KMS-11 (cell line): ENCODE measurements around the gene ATP6V1G1.

Source experiments
- H2AFZ ChIP-seq: fragments of 200-600 bp; sonication (generic); 2 replicates; pipeline ENCODE4 v1.6.1; 2016; ENCODE audit warnings: antibody characterized with exemption, mixed run types, low read depth
- H3K27ac ChIP-seq: fragments of 200-600 bp; sonication (generic); 2 replicates; pipeline ENCODE4 v1.6.1; 2016; ENCODE audit warnings: mild to moderate bottlenecking, mixed run types
- H3K27me3 ChIP-seq: fragments of 200-600 bp; sonication (generic); 2 replicates; pipeline ENCODE4 v1.6.1; 2017; ENCODE audit warnings: mild to moderate bottlenecking, low read depth, mixed run types, moderate library complexity; ENCODE audit not compliant: insufficient read depth
- H3K36me3 ChIP-seq: fragments of 200-600 bp; sonication (generic); 2 replicates; pipeline ENCODE4 v1.6.1; 2017; ENCODE audit warnings: mild to moderate bottlenecking, mixed run types; ENCODE audit not compliant: insufficient read depth
- H3K4me1 ChIP-seq: fragments of 200-600 bp; sonication (generic); 2 replicates; pipeline ENCODE4 v1.6.1; 2016; ENCODE audit warnings: mild to moderate bottlenecking, low read depth, mixed run types; ENCODE audit not compliant: poor library complexity, severe bottlenecking
- H3K4me2 ChIP-seq: fragments of 200-600 bp; sonication (generic); 2 replicates; pipeline ENCODE4 v1.7.0; 2016; ENCODE audit warnings: mild to moderate bottlenecking, mixed run types
- H3K4me3 ChIP-seq: fragments of 200-600 bp; sonication (generic); IDR thresholded peaks from 2 replicates; pipeline ENCODE4 v1.6.1; 2017; ENCODE audit warnings: low read depth, low read length, mixed read lengths; ENCODE audit not compliant: insufficient read depth
- H3K79me2 ChIP-seq: fragments of 200-600 bp; sonication (generic); 2 replicates; pipeline ENCODE4 v1.6.1; 2016; ENCODE audit warnings: low read depth, mixed run types; ENCODE audit not compliant: insufficient read depth
- H3K9ac ChIP-seq: fragments of 200-600 bp; sonication (generic); 2 replicates; pipeline ENCODE4 v1.6.1; 2016; ENCODE audit warnings: mild to moderate bottlenecking, mixed run types
- H4K20me1 ChIP-seq: fragments of 200-600 bp; sonication (generic); 2 replicates; pipeline ENCODE4 v1.6.1; 2016; ENCODE audit warnings: mild to moderate bottlenecking, mixed run types; ENCODE audit not compliant: insufficient read depth
- CTCF ChIP-seq: fragments of 200-600 bp; sonication (generic); conservative IDR thresholded peaks from 2 replicates; pipeline ENCODE4 v1.6.1; 2017; ENCODE audit warnings: low read depth, mild to moderate bottlenecking, antibody characterized with exemption, low read length, moderate library complexity, mixed read lengths

The ATP6V1G1 gene

GRCh38 chr9:114546851-114547250 lies 40.7 kb upstream of the ATP6V1G1 start:
- Histone ChIP-seq H3K4me3 (no peak overlapping the region), H3K4me1 (peaks cover 28% of the 10 kb centered on the region), H3K36me3 (no peaks in the 10 kb centered on the region), H4K20me1 (no peaks in the 10 kb centered on the region), H3K27ac (no peak overlapping the region), H3K9ac (no peak overlapping the region), H2AFZ (no peak overlapping the region), H3K4me2 (no peak overlapping the region), H3K79me2 (no peaks in the 10 kb centered on the region), H3K27me3 (no peaks in the 10 kb centered on the region)
- TF ChIP-seq CTCF = no peak

- Histone ChIP-seq H3K9ac (no peak overlapping the region), H3K36me3 (no peaks in the 10 kb centered on the region), H4K20me1 (no peaks in the 10 kb centered on the region), H3K4me2 (no peak overlapping the region), H2AFZ (no peak overlapping the region), H3K4me3 (no peak overlapping the region), H3K27ac (no peak overlapping the region), H3K27me3 (no peaks in the 10 kb centered on the region), H3K4me1 (no peaks in the 10 kb centered on the region), H3K79me2 (no peaks in the 10 kb centered on the region)
- no peak for TF ChIP-seq CTCF
These were observed 37.8 kb upstream of the ATP6V1G1 start for GRCh38 chr9:114549697-114550330.

GRCh38 chr9:114551750-114552685 lies 35.6 kb upstream of the ATP6V1G1 start:
- H3K36me3 ChIP-seq = no peaks in the 10 kb centered on the region
- H3K4me3 ChIP-seq = no peak overlapping the region
- no peak overlapping the region for H3K4me2 ChIP-seq
- H3K4me1 ChIP-seq = no peaks in the 10 kb centered on the region
- H3K27me3 ChIP-seq = no peaks in the 10 kb centered on the region
- no peak overlapping the region for H3K9ac ChIP-seq
- TF ChIP-seq CTCF = no peak
- no peak overlapping the region for H3K27ac ChIP-seq
- no peaks in the 10 kb centered on the region for H3K79me2 ChIP-seq
- H4K20me1 ChIP-seq = no peaks in the 10 kb centered on the region
- no peak overlapping the region for H2AFZ ChIP-seq

GRCh38 chr9:114552706-114553105 lies 34.9 kb upstream of the ATP6V1G1 start:
- H3K9ac ChIP-seq = no peak overlapping the region
- no peaks in the 10 kb centered on the region for H3K27me3 ChIP-seq
- H3K79me2 ChIP-seq = no peaks in the 10 kb centered on the region
- H4K20me1 ChIP-seq = no peaks in the 10 kb centered on the region
- no peak overlapping the region for H3K27ac ChIP-seq
- no peak overlapping the region for H3K4me2 ChIP-seq
- H3K4me1 ChIP-seq = no peaks in the 10 kb centered on the region
- H3K36me3 ChIP-seq = no peaks in the 10 kb centered on the region
- H3K4me3 ChIP-seq = no peak overlapping the region
- no peak for TF ChIP-seq CTCF
- H2AFZ ChIP-seq = no peak overlapping the region
